GM06990 (cell line): Measurements from ENCODE around the gene MEGF11.

ENCODE experiments used
- DNase-seq: peaks from one replicate; pipeline ENCODE4 v3.0.0-alpha.2; 2011; ENCODE audit not compliant: insufficient read length; ENCODE audit errors: extremely low read depth
- H3K27me3 ChIP-seq: replicated peaks from 2 replicates; pipeline ENCODE4 v1.6.0; 2011; ENCODE audit warnings: low read length; ENCODE audit not compliant: control insufficient read depth, insufficient read depth
- H3K36me3 ChIP-seq: 2 replicates; pipeline ENCODE4 v1.5.1; 2011; ENCODE audit warnings: low read length; ENCODE audit not compliant: control insufficient read depth, insufficient read depth
- H3K4me3 ChIP-seq: replicated peaks from 2 replicates; pipeline ENCODE4 v1.5.1; 2011; ENCODE audit warnings: low read depth, mild to moderate bottlenecking, control low read depth, low read length
- CTCF ChIP-seq: IDR thresholded peaks from 2 replicates; pipeline ENCODE4 v1.5.1; 2011; ENCODE audit warnings: low read length, control low read depth, mild to moderate bottlenecking, inconsistent platforms; ENCODE audit not compliant: insufficient read depth, poor library complexity, severe bottlenecking

MEGF11 gene

GRCh38 chr15:66233487-66234415, 19.8 kb downstream of the MEGF11 start:
- no peak overlapping the region for H3K4me3 ChIP-seq
- peak; percentile 23 for TF ChIP-seq CTCF
- DNase-seq: no peak
- H3K27me3 ChIP-seq: no peaks in the 10 kb centered on the region; the same call in none of the 2 replicates
- no peaks in the 10 kb centered on the region for H3K36me3 ChIP-seq

GRCh38 chr15:66232267-66232625, 21.3 kb downstream of the MEGF11 start:
- DNase-seq: no peak
- Histone ChIP-seq H3K36me3 (no peaks in the 10 kb centered on the region), H3K27me3 (no peaks in the 10 kb centered on the region; the same call in none of the 2 replicates), H3K4me3 (no peak overlapping the region)
- no peak for TF ChIP-seq CTCF

GRCh38 chr15:66231394-66232266, 21.9 kb downstream of the MEGF11 start:
- Histone ChIP-seq H3K36me3 (no peaks in the 10 kb centered on the region), H3K27me3 (no peaks in the 10 kb centered on the region; the same call in none of the 2 replicates), H3K4me3 (no peak overlapping the region)
- TF ChIP-seq CTCF: no peak
- no peak for DNase-seq

GRCh38 chr15:66229790-66230465, 23.6 kb downstream of the MEGF11 start:
- TF ChIP-seq CTCF: no peak
- no peak for DNase-seq
- no peaks in the 10 kb centered on the region for H3K36me3 ChIP-seq
- H3K4me3 ChIP-seq: no peak overlapping the region
- no peaks in the 10 kb centered on the region; the same call in none of the 2 replicates for H3K27me3 ChIP-seq
